ENCODE results near the gene ITCH.
"Not testable (repeated sequence)": the region's sequence is repeated elsewhere in the genome, so short reads cannot be mapped to it uniquely, and the experiment has no call there.

Gene ITCH

DNA sequence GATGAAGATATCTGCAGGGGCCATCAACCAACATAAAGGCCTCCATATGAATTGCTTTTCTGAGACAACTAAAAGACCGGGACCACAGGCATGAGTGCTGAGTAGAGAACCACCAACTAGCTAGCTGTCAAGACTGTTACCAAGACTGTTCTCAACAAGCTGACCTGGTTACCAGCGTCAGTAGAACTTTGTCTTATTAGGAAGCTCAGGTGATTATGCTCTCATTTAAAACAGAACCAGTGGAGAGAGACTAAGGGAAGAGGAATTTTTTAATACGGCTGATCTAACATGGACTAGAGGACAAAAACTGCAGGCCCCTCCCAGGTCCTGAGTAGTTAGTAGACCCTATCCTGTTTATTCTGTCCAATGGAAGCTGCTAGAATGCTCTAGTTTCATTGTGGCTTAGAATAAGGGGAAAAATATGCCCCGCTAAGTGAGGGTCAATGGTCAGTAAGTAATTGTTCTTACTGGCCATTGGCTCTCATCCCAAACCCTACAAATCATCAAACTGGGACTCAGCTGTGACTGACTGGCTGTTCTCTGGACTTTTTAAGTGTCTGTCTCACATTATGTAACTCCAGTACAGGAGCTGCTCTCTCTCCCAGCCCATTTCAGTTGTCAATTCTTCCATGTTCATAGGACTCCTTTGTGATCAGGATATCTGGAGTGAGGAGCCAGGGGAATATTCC lies 149.3 kb downstream of the ITCH start:
- DNase-seq (ENCODE audit: low read depth): no peak

DNA sequence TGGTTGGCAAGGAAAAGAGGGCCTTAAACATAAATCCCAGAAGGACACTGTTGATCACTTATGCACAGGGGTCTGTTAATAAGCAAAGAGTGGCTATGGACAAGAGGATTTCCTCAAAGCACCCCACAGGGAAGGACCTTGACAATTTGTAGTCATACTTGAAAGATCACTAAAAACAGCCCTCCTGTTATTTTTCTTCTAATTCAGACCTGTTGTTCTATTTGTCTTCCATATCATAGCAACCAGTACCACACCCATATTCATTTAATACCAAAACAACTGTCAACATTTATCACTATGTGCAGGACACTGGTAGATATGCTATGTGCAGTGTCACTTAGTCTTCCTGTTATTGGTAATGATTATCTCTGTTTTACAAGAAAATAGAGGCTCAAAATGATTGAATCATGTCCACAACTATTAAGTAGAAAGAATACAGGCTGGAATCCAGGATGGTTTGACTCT lies 149.9 kb downstream of the ITCH start:
- DNase-seq (ENCODE audit: low read depth): no peak

DNA sequence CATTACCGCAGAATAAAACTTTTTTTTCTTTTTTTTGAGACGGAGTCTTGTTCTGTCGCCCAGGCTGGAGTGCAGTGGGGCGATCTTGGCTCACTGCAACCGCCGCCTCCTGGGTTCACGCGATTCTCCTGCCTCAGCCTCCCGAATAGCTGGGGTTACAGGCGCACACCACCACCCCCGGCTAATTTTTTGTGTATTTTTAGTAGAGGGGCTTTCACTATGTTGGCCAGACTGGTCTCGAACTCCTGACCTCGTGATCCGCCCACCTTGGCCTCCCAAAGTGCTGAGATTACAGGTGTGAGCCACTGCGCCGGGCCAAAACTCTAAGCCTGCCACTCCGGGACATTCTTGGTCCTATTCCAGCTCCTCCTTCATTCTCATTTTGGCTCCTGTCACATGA lies 151.0 kb downstream of the ITCH start:
- DNase-seq (ENCODE audit: low read depth): not testable (repeated sequence)

DNA sequence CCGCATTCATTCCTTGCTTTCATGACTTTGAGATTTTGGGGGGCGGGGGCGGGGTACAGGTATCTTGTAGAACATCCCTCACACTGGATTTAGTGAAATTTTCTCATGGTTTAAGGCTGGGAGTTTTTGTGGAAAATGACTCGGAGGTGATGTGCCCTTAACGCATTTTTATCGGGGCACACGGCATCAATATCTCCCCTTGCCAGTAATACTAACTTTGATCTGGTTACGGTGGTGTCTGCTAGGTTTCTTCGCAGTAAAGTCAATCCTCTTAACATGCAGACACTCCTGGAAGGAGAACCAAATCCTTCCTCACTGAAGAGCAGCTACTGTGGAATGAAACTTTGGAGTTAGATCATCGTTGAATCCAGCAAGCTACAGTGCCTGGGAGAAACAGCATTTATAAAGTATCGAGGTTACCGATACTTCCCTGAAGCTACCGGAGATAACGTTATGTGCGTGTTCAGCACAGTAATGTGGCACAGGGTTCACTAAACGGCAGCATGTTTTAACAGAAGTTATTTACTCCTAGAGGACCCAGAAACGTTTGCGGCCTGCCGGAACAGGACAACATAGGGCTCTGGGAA lies 151.9 kb downstream of the ITCH start:
- peak; percentile 29 for DNase-seq (ENCODE audit: low read depth)

DNA sequence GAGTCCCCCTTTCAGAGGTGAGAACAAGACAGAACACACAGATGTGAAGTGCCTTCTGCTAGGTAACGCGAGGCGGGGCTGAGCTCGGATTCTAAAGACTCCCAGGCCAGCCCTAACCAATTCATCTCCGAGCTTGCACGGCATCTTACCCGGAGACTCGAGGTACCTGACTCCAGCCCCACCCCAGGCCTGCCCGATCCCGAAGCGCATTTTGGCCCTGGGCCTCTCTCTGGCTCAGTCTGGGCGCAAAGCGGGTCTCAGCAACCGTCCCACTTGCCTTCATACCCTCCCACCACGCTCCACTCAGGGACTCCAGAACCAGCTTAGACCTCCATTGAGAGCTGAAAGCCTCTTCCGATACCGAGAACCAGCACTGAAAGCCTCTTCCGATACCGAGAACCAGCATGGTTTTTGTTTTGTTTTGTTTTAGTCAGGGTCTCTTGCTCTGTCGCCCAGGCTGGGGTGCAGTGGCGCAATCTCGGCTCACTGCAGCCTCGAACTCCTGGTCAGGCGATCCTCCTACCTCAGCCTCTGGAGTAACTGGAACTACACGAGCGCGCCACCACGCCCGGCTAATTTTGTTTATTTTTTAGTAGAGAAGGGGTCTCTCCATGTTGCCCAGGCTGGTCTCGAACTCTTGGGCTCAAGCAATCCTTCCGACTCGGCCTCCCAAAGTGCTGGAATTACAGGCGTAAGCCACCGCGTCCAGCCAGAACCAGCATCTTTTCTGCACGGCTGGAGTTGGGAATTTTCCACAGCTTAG lies 152.6 kb downstream of the ITCH start:
- DNase-seq (ENCODE audit: low read depth): peak; percentile 71

DNA sequence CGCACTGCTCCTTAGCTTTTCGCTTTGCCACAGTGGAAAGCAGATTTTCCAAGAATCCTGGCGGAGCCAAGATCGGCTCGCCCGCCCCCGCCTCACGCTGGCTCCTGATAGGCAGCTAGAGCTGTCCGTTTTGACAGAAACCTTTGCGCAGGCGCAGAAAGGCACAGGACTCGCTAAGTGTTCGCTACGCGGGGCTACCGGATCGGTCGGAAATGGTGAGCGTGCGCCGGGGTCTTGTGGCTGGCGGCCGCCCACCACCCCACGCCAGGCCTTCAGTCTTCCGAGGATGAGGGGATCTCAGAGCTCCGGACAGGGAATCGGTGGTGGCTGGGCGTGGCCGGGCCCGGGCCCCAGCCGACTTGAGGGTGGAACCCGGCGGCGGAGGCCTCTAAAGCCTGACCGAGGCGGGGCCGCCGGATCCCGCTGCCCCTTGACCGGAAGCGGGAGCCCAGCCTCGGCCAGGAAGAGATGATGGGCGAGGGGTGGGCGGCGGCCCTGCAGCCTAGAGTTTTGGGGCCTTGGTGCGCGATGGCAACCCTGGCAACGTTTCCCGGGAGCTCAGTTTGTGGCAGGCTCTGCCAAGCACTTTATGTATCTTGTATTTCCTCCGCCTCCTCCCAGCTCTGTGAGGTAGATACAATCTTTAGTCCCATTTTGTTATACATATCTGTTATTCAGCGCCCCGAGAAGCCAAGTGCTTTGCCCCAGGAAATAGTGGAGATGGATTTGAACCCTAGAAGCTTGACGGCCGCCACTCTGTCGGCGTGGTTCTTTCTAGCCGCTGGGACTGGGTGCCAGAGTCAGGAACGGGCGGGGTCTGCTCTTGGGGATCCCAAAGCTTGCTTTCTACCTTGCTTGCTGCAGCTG lies 153.4 kb downstream of the ITCH start, which contains the start of gene DYNLRB1:
Gene DYNLRB1 (plus strand): TSS at position 176 of the 867 bp plus-strand sequence. CDS start 37 bp downstream, at position 213.
- peak; percentile 93 for DNase-seq (ENCODE audit: low read depth)

DNA sequence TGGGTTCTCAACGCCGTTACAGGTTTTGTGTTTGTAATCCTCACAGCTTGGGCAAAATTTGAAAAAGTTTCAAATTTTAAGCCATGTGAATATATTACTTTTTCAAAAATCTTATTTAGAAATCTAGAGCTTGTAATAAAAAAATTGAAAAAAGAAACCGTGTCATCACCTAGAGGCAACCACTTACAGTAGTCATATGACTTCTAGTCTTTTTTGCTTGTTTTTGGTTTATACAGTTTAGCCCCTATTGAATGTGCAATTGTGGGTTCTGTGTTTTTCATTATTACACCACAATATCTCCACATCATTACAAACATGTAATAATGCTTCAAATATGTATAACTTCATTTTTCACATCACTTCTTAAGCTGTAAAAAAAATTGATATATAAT lies 154.0 kb downstream of the ITCH start:
- DNase-seq (ENCODE audit: low read depth): peak; percentile 17

DNA sequence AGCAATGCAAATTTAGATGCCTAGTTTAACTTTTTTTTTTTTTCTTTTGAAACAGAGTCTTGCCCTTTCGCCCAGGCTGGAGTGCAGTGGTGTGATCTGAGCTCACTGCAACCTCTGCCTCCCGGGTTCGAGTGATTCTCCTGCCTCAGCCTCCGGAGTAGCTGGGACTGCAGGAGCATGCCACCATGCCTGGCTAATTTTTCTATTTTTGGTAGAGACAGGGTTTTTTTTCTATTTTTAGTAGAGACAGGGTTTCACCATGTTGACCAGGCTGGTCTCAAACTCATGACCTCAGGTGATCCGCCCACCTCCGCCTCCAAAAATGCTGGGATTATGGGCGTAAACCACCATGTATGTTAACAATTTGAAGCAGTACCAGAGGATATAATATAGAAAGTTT lies 155.8 kb downstream of the ITCH start:
- DNase-seq (ENCODE audit: low read depth): not testable (repeated sequence)

DNA sequence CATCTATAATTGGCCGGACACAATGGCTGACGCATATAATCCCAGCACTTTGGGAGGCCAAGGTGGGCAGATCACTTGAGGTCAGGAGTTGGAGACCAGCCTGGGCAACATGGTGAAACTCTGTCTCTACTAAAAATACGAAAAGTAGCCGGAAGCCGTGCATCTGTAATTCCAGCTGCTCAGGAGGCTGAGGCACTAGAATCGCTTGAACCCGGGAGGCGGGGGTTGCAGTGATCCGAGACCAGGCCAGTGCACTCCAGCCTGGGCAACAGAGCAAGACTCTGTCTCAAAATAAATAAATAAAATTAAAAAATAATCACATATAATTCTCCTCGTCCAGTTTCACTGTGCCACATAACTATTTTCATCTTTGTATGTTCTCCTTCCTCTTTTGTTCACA lies 156.8 kb downstream of the ITCH start:
- not testable (repeated sequence) for DNase-seq (ENCODE audit: low read depth)

DNA sequence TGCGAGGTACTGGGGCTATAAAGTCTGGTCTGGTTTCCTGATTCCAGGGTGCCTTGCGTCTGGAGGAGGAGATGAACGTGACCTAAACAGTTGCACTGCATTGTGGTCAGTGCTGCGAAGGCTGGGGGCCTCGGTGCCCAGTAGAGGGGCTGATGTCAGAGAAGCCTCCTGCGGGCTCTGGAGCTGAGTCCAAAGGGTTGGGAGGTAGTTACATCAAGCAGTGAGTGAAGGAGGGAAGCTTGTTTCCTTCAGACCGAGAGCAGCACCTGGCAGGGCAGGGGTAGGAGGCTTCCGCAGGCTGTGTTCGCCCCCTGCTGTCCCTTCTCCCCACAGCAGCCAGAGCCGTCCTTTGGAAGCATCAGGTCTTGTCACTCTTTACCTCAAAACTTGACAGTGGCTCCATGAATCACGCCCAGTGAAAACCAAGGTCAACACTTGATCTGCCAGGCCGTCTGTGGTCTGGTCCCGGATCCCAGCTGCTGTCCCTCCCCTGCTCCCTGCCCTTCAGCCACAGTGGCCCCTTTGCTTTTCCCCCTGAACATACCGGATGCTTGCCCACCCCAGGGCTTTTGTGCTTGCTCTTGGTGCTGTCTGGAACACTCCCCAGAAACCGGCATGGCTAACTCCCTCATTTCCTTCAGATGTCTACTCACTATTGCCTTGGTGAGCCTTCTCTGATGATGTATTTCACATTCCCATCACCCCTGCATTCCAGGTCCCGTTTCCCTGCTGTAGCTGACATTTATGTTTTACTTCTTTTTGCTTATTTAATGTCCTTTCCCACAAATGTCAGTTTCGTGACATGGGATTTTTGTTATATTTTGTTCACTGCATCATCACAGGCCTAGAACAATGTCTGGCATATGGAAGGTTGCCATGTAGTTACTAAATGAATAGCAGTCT lies 160.1 kb downstream of the ITCH start:
- peak; percentile 59 for DNase-seq (ENCODE audit: low read depth)

DNA sequence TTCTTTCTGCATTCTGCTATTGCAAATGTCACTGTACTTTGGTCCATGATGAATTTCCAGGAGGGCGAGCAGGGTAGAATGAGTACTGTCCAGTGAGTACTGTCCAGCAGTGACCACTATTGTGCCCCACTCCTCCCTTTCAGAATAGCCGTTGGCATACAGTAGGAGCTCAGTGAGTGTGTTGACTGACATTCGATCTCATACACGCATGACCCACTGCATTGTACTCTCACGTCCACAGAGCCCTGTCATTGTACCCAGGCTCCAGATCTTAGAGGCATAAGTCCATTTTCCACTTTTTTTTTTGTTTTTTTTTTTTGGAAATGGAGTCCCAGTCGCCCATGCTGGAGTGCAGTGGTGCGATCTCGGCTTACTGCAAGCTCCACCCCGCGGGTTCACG lies 161.4 kb downstream of the ITCH start:
- no peak for DNase-seq (ENCODE audit: low read depth)

DNA sequence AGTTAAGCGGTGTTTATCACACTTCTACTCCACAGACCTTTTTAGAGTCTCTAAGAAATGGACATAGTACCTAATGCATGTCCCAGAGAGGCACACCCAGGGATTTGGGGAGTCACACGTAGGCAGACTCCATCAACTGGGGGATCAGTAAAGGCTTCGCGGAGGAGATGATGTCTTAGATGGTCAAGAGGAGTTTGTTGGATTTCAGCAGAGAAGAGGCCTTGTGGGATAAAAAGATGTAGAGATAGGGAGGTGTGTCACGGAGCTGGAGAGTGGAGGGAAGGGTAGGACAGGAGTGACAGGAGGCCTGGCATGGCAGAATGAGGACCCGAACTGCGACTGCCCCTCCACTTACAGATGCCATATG lies 162.3 kb downstream of the ITCH start:
- DNase-seq (ENCODE audit: low read depth): peak; percentile 28

DNA sequence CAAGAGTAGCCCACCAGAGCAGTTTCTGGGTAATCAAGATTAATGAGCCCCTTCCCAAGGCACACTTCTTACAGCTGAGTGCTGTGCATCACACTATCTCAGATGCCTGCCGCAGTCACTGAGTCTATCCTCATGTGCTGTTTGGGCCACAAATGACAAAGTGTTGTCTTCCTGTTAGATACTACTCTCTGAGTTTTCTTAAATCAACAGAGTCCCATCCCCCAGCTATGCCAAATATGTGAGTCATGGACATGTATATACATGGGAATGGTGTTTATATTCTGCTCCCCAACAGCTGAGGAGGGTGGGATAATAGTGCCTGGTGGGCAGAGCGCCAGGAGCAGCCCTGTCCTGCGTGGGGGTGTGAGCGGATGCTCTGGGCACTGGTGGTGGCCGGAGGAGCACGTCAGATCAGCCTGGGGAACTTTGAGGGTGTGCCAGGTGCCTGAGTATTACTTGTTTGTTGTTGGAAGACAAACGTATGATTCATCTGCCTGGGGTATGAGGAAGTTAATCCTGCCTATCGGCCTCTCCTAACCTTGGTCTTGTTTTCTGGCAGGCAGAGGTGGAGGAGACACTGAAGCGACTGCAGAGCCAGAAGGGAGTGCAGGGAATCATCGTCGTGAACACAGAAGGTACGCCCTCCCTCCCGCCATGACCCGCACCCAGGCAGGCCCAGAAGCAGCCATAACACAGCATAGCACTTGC lies 162.8 kb downstream of the ITCH start:
- peak; percentile 99 for DNase-seq (ENCODE audit: low read depth)

DNA sequence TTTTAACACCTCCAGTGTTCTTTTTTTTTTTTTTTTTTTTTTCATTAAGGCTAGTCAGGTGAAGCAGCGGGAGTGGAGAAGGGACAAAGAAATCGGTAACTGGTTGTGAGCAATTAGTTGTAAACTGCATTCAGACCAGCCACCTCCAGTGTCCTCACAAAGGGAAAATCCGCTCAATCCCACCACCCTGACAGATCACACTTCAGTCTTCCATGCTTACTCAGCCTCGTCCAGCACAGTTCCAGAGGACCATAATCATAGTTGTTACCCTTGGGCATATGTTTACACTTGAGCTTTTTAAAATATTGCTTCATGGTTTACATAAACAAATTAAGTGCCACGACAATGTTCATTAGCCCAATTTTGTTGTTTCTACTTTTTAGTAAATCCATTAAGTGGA lies 163.4 kb downstream of the ITCH start:
- no peak for DNase-seq (ENCODE audit: low read depth)

DNA sequence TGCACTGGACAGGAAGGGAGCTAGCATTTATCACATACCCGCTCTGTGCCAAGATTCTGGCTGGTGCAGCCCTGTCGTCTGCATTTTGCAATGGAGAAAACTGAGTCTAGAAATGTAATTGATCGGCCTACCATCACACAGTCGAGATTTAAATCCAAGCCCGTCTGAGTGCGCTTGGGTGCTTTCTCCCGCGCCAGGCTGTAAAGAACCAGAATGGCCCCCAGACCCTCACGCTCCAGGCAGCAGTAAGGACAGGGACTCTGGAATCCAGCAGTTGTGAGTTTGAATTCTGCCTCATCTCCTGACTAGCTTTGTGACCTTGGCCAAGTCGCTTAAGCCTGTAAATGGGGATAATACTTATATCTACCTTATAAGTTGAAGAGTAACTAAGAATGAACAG lies 163.9 kb downstream of the ITCH start:
- no peak for DNase-seq (ENCODE audit: low read depth)

DNA sequence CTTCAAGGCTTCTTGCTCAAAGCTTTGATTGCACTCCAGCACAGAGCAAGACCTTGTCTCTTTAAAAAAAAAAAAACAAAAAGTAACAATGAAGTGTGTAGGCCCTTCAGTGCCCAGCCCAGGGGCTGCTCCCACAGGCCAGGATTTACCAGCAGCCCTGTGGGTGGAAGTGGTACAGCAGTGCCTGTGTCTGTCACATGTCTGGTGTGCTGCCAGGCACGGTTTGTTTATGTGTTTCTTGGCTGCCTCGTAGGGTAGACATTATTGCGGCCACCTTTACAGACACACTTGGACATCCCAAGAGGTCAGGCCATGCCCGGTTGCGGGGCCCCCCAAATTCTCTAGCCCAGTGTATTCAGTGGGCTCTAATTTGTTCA lies 165.8 kb downstream of the ITCH start:
- peak; percentile 45 for DNase-seq (ENCODE audit: low read depth)

DNA sequence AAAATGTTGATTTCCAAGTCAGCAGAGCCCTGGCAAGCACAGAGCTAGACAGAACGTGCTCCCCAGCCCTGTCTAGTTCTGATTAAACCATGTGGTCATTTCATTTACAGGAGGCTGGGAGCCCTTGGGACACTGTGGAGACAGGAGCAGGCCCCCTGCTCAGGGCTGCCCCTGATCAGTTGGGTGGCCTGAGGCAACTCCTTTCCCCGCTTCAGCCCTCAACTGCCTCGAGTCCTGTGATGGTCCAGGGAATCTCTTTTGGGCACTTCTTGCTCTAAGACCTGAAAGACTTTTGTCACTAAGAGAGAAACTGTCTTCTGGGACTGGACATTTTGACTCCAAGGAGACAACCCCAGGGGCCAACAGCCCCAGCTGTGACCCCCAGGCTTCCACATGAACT lies 166.7 kb downstream of the ITCH start:
- no peak for DNase-seq (ENCODE audit: low read depth)

DNA sequence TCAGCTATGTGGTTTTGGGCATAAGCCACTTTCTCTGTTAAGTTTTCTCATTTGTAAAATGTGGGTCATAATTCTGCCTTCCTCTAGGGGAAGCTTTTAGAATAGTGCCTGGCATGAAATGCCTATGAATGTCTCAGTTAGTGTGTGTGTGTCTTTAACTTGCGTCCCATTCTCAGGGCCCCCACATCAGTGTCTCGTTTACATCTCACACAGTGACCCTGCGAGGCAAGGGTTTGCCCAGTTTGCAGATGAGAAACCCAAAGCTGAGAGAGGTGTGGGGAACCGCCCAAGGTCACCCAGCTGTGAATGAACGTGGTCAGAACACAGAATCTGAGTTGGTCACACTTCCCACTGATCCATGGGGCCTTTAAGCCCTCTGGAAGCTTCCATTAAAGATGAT lies 167.3 kb downstream of the ITCH start:
- no peak for DNase-seq (ENCODE audit: low read depth)

DNA sequence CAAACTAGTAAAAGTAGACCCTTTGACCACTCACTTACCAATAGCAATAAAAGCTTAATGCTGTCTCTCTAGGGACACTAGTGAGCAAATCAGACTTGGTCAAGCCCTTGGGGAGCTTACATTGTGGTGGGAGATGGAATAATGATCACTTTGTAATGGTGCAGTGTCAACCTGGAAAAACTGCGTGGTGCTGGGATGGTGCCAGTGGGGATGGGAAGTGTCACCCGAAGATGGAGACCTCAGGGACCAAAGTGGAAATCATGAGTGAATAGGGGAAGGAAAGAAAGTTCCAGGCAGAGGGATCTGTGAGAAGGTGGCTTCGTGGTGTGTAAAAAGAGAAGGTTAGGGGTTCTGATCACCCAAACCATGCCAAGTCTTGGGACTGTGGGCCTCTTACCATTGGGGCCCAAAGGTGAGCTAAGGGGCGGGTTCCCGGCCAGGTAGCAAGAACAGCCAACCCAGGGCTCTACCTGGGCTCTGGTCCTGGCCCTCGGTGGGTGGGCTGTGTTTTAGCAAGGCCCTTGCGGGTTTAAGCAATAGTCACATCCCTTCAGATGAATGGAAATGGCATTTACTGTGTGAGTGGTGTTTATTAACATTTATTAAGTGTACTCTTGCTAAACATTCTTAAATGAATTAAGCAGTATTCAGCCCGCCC lies 168.7 kb downstream of the ITCH start:
- no peak for DNase-seq (ENCODE audit: low read depth)

DNA sequence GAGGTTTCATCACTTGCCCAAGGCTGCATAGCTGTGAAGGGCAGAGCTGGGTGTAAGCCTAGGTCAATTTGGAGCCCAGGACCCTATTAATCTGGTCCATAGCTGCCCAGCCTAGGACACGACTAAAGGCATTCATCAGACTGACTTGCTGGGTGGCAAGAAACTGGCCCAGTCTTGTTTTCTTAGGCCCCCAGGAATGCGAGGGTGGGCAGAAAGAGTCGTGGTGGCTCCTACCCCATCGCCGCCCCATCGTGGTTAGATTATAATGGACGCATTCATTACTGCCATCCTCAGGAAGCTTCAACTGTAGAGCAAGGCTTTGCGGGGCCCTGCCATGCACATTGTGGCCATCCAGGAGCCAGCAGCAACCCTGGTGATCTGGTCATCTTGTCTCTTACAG lies 169.2 kb downstream of the ITCH start:
- no peak for DNase-seq (ENCODE audit: low read depth)
